IPS-NIHi7 (cell line): ENCODE measurements around the gene CEBPG.

ENCODE experiments used
- DNase-seq: peaks from one replicate; pipeline ENCODE4 v3.0.0; 2012; ENCODE audit warnings: mixed read lengths; ENCODE audit errors: extremely low spot score

The CEBPG gene

DNA sequence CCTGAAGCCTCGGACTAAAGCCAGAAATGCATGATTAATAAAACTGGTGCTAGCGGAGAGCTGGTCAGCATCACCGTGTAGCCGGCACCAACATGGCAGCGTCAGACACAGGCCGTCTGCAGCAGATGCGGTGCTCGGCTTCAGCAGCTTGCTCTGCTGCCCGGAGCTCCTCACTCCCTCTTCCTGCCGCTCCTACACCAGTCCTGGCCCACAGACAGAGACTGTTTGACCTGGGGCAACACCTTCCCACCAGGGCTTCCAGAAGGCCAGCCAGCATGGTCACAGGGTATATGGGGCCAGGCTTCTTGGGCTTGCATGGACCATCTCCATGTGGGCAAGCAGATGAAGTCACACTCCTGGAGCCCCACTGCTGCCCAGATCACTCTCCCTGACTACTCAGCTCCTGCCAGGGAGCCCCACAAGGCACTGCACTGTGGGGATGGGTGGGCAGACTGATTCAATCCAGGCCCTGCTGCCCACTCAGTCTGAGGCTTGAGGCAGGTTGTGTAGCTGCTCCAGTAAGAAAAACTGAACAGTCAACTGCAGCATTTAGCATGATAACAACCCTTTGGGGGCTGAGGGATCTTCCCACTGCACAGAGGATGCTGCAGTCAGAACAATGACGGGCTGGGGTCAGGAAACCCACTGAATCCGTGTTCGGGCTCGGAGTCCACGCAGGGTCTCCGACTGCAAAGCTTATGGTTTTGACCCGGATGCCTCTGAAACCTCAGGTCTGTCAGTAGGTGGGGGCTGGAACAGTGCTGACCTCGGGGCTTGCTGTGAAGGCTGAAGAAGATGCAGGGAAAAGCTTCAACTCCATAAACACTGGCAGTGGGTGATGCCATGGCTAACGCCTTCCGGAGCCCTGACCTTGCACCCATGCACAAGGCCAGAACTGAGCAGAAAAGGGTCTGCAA, 45.6 kb downstream of the CEBPG start:
- no peak for DNase-seq

- DNase-seq = peak; percentile 95
Observed at GRCh38 chr19:33419788-33420130, 46.2 kb downstream of the CEBPG start.

GRCh38 chr19:33420821-33421220, 47.3 kb downstream of the CEBPG start:
- DNase-seq = no peak

GRCh38 chr19:33421368-33421767, 47.9 kb downstream of the CEBPG start:
- no peak for DNase-seq

DNA sequence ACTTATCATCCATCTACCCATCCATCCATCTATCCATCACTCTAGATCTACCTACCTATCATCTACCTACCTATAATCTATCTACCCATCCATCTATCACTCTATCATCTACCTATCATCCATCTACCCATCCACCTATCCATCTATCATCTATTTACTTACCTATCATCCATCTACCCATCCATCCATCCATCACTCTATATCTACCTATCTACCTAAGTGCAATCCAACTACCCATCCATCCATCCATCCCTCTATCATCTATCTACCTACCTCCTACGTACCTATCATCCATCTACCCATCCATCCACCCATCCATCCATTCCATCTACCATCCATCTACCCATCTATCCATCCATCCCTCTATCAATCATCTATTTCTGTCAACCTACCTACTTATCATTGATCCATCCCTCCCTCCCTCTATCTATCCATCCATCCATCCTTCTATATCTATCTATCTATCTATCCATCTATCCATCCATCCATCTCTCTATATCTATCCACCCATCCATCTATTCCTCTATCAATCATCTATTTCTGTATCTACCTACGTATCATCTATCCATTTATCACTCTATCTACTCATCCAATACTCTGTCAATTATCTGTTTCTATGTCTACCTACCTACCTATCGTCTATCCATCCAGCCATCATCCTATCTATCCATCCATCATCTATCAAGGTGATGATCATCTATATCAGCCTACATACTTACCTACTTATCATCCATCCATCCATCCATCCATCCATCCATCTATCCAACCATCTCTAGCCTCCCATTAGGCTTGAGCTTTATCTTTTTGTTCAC, 49.1 kb downstream of the CEBPG start:
- no peak for DNase-seq

- DNase-seq = no peak
Observed at GRCh38 chr19:33424181-33424580, 50.7 kb downstream of the CEBPG start.

- DNase-seq = no peak
Observed at GRCh38 chr19:33426621-33427361, 53.3 kb downstream of the CEBPG start.

DNA sequence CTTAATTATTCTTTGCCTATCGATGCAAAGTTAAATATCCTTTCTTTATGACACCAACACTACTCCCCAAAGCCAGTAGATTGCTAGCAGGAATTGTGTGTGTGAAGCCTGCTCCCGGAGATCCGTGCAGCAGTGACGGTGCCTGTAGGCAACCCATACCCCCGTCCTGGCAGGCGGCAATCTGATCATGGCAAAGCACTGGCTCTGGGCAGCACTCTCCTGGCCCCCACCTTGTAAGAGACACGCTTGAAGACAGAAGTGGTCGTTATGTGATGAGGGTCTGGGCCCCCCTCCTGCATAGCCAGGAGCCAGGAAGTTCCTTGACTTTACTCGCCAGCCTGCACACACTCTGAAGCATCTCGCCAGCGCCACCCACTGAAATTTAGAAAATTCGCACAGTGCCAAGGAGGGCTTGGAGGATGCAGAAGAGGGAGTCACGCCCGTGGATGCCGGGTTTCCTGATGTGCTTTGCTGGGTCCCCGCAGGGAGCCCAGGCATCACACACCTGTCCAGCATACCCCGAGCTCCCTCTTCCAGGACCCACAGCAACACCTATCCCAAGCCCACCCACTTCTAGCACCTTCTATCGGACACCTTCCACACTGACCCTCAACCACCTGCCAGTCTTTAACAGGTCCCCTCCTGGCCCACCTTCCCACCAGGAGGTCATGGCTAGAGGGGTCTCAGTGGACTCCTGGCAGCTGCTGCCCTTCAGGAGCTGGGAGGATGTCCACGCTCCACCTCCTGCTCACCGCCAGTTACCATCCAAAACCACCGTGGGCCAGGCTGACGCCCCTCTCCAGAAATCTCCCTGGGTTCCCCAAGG, 54.5 kb downstream of the CEBPG start:
- no peak for DNase-seq

- no peak for DNase-seq
Observed at GRCh38 chr19:33428627-33429125, 55.2 kb downstream of the CEBPG start.

DNA sequence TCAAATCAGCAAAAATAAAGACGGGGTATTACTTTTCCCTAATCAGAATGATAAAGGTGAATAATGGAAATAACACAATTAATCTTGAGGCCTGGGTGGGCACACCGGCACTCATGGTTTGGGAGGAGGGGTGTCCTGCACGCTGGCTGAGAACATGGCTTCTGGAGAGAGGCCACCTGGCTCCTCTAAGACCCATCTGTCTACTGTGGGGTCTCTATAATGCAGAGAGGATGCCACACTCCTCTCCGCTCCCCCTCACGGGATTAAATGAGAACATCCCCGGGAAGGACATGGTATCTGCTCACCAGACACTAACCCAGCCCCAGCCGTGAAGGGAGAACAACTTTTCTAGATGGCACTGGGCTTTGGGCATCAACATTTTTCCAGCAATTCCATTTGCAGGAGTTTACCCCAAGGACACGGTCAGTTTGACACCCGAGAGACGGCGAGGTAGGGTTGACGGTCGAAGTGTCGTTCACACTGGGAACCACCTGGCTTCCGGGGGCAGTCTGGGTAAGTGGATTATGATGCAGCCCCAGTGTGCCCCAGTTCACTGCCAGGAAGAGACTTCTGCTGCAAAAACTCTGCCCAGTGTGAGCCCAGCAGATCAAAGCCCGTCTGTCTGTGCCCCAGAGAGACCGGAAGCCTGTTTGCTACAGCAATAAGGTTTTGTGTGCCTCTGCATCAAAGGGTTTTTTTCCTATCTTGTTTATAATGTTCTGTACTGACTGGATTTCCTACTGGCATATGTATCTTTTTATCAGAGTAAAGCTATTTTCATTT, 56.6 kb downstream of the CEBPG start:
- DNase-seq = no peak

DNA sequence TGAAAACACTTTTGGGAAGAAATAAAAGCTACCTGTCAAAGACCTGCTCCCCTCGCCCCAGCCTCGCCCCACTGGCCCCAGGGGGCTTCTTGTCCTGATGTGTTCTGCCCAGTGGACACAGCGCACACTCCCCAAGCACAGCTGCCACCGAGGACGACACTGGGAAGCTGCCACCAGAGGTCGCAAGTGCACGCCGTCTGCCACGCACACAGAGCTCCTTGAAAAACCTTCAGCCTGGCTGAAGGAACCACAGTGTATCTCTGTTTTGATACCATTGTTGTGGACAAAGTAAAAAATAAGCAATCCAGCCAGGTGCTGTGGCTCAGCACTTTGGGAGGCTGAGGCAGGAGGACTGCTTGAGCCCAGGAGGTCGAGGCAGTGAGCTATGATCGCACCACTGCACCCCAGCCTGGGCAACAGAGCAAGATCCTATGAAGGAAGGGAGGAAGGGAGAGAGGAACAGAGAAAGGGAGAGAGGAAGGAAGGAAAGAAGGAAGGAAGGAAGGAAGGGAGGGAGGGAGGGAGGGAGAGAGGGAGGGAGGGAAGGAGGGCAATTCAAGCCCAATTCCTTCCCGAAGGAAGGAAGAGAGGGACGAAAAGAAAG, 57.3 kb downstream of the CEBPG start:
- DNase-seq = peak; percentile 85

DNA sequence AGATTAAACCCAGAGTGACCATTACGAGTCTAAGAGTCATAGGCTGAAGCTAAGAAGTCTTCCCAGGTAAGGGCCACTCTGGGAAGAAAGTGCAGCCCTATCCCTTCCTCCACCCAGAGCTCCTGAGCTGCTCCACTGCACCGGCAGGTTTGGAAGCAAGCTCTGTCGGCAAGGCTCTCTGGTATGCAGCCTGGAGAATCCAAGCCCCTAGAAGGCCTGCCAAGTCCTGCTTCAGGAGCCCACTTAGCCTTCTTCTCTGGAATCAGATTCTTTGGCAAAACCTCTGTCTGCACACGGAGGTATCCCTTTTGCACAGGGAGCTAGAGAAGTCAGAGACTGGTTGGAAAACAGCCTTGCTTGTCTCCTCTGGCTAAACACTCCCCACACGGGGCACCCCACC, 58.5 kb downstream of the CEBPG start:
- no peak for DNase-seq
